GM18520 (cell line): Measurements from ENCODE around the gene INSC.

Experiments used
- ATAC-seq: cut with Tn5 transposase; IDR thresholded peaks from one replicate; pipeline ENCODE4 v1.9.1; 2021; ENCODE audit not compliant: unreplicated experiment

Gene INSC

DNA sequence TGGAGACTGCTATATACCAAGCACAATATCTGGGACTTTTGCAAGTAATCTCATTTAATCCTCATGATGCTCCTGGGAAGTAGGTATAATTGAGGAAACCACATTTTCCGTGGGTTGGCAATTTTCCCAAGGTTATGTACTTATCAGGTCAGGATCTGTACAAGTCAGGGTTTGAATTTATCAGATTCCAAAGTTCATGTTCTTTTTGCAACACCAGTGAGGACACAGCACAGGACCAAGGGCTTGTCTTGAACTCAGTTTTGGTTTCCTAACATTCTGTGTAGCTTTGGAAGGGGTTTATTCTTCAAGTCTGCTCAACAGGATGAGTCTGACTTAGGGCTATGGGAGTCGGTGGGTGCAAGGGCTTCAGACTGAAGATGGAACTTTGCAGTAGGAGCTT, 30.4 kb downstream of the INSC start:
- ATAC-seq: no peak

GRCh38 chr11:15145615-15146014, 30.9 kb downstream of the INSC start:
- no peak for ATAC-seq

DNA sequence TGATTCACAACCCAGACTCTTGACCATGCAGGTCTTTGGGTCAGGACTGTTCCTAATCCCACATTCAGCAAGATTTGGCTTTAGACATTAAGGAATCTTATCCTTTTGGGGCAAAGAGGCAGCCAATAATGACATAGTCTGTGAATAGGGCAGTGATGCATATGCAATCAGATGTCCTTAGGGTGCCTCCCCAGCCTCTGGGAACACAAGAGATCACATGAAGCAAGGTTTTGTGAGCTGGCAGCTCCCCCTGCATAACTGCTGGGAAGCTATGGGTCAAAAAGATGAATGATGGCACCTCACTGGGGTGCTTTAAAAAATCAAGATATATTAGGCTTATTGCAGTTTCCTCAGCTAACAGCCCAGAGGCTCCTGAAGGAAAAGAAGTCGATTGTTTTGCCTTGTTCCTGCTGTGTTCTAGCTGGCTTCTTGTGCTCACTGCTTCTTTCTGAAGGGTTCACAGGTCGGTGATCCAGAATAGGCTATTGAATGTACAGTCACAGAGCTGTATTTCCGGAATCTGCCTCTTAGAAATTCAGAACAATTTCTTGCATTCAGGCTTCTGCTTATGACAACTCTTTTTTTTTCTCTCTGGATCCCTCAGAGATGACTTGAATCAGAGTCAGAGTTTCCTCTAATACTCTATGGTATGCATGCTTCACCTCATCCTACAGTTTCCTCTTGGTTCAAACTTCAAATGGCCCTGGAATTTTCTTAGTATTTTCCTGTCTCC, 31.7 kb downstream of the INSC start:
- ATAC-seq: no peak

GRCh38 chr11:15148169-15148568, 33.4 kb downstream of the INSC start:
- ATAC-seq: no peak

GRCh38 chr11:15149050-15149449, 34.3 kb downstream of the INSC start:
- no peak for ATAC-seq

- no peak for ATAC-seq
Observed at GRCh38 chr11:15150507-15150906, 35.8 kb downstream of the INSC start.

- no peak for ATAC-seq
Observed at GRCh38 chr11:15153231-15153630, 38.5 kb downstream of the INSC start.

- no peak for ATAC-seq
Observed at GRCh38 chr11:15157181-15157580, 42.5 kb downstream of the INSC start.

GRCh38 chr11:15157606-15158137, 42.9 kb downstream of the INSC start:
- no peak for ATAC-seq

DNA sequence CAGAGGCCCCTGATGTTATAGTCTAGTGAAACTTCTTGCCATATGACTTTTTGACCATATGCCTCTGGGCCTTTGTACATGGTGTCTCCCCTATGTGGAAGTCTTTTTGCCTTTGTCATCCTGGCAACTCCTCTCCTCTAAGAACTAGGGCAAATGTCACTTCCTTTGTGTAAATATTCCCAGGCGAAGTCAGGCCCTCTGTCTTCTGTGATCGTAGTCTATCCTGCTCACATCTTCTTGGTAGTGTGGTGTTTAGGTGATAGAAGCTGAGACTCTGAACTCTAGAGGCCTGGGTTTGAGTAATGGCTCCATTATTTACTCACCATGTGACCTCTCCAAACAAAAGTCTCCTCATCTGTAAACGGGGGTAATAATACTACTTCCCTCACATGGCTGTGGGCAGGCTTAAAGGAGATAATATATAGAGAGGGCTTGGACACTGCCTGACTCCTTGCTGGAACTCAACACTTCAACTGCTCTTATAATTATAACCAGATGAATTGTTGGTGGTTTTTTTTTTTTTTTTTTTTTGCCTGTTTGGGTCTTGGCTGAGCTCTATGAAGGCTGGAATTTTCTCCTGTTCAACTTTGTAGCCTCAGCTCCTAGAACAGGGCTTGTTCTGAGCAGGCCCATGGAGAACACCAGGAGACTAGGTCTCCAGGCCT, 43.8 kb downstream of the INSC start:
- no peak for ATAC-seq

DNA sequence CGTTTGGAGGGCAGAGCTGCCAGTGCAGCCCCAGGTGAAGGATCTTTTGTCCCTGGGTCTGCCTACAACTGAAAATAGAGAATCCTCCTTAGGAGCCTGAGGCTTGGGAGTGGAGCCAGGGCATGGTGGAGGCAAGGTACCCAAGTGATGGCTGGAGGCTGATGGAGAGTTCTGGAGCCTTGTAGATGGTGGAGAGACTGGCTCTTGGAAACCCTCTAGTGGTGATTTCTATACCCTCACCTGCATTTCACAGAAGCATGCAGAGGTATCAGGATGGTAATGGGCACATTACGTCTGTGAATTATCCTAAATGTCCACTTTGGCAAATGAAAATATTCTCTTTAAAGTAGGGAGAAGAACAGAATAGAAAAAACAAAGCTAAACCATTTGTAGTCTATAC, 44.4 kb downstream of the INSC start:
- ATAC-seq: no peak

DNA sequence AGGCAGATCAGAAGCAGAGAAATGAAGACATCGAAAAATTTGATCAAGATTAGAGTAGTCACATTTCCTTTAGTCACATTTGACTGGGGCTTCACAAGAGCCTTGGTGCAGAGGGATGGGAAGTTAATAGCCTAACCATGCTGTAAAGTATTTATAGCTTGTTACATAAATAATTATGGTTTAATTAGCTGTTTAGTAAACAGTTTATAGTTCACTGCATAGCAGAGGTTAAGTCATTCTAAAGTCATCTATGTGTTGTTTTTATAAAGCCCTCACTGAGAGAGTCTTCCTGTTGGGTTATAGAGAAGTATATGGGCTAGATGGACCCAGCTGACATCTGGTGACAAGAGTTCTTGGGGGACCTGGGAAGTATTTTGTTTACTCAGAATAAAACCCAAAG, 47.1 kb downstream of the INSC start:
- no peak for ATAC-seq

GRCh38 chr11:15163136-15163535, 48.4 kb downstream of the INSC start:
- ATAC-seq: no peak

- no peak for ATAC-seq
Observed at GRCh38 chr11:15166204-15166603, 51.5 kb downstream of the INSC start.

GRCh38 chr11:15169815-15170551, 55.3 kb downstream of the INSC start:
- no peak for ATAC-seq

DNA sequence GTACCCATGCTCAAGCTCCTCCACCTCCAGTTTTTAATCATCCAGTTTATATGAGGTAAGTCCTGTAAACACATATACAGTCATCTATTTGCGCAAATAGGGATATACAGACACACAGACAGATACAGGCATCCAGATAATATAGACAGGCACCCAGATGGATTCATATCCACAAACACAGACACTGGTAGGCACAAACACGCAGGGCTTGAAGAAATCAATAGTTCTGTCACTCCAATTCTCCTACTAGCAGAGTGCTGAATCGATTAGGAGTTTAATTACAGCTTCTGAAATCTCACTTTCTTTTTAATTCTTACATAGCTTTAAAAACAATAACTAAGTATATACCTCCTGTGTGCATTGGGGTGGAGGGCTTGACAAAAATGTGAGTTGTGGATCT, 56.0 kb downstream of the INSC start:
- ATAC-seq: no peak

- ATAC-seq: no peak
Observed at GRCh38 chr11:15171956-15172355, 57.2 kb downstream of the INSC start.

DNA sequence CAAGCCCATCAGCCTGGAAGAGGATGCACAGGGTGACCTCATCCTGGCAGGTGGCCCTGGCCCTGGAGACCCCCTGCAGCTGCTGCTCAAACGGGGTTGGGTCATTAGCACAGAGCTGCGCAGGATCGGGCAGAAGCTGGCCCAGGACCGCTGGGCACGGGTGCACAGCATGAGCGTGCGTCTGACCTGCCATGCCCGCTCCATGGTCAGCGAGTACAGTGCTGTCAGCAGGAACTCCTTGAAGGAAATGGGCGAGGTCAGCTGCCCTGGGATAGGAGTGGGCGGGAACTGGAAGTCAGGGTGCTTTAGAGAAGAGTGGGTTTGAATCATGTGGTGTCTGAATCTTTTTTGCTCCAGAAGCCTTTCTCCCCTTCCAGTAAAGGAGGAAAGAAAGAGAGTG, 61.1 kb downstream of the INSC start:
- ATAC-seq: no peak

DNA sequence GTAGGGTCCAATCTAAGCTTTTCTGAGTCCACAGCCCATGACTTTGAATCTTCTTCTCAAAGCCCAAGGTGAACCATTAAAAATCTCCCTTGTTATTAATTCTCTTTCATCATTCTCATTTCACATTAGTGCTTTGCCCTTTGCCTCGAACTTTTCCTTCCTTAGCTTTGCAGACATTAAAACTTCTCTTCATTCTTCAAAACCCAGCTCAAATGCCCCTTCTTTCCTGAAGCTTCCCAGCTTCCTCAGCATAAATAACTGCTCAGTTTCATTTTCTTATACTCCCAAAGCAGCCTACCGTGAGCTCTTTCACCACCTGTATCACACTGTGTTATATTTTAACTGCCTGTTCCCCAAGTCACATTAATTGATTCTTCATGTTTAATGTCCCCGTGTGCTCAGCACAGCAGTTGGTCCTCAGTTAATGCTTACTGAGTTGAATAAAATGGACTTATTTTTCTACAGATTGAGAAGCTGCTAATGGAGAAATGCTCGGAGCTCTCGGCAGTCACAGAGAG, 62.0 kb downstream of the INSC start:
- ATAC-seq: no peak

DNA sequence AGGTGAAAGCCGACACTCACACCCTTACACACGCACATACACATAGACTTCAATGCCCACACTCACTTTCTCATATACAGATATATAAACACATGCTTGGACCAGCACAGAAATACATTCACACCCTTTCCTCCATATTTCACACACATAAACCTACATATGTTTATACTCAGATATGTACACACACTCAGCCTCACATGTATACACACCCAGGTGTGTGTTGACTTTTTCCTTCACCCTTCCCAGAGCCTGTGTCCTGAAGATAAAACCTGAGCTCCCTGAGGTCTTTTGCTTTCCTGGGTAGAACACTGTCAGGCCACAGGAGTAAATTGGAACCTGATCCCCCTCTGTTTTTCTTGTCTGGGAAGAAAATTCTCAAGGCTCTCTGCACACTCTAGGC, 62.8 kb downstream of the INSC start:
- ATAC-seq: no peak

DNA sequence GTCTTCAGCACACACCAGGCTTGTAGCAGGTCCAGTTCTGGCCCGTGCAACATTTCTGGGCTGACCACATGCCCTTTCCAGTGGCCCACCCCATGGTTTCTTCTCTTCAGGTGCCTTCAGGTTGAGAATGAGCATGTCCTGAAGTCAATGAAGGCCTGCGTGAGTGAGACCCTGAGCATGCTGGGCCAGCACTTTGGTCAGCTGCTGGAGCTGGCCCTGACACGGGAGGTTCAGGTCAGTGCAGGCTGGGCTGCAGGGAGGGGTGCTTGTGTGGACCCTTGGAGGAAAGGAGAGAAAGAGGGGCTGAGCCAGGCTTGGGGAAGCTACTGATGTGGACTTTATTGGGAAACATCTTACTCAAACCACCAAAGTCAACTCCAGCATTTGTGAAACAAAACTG, 63.5 kb downstream of the INSC start:
- ATAC-seq: no peak

DNA sequence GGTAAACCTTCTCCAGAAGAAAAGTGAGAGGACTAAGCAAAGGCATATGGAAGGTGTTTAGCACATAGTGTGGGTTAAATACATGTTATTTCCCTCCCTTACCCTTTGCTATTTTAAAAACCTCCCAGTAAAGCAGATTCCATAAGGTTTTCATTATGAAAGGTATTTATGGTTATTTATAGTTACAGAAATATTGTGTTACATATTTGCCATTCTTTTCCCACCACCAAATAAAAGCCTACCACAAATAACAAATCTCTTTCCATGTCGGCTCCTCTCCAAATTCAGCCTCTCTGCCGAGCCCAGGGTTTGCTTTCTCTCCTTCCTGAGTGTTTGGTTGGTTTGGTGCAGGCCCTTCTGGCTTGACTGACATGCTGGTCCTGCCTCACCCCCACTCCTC, 64.4 kb downstream of the INSC start:
- no peak for ATAC-seq
